Activated CD4-positive, alpha-beta T cell treated with anti-CD3 and anti-CD28 coated beads, Interleukin-2, amount 50 U/mL, for 1 hour (primary cell): ENCODE data around the gene PPFIBP2.

Experiments
- DNase-seq: peaks from one replicate; pipeline ENCODE4 v3.0.0-alpha.2; 2020

Gene PPFIBP2

GRCh38 chr11:7670641-7671040, 156.8 kb downstream of the PPFIBP2 start:
- no peak for DNase-seq

GRCh38 chr11:7671347-7672215, 157.8 kb downstream of the PPFIBP2 start:
- no peak for DNase-seq

- DNase-seq: no peak
Observed at GRCh38 chr11:7672276-7672959, 158.6 kb downstream of the PPFIBP2 start.

- no peak for DNase-seq
Observed at GRCh38 chr11:7672960-7673723, 159.3 kb downstream of the PPFIBP2 start, which contains the start of gene CYB5R2. Gene CYB5R2, minus strand, starts transcription at chr11:7673500. Its CDS starts 675 bp downstream, at chr11:7672825.

GRCh38 chr11:7673724-7674434, 160.1 kb downstream of the PPFIBP2 start:
- no peak for DNase-seq

- no peak for DNase-seq
Observed at GRCh38 chr11:7675631-7676030, 161.8 kb downstream of the PPFIBP2 start.

DNA sequence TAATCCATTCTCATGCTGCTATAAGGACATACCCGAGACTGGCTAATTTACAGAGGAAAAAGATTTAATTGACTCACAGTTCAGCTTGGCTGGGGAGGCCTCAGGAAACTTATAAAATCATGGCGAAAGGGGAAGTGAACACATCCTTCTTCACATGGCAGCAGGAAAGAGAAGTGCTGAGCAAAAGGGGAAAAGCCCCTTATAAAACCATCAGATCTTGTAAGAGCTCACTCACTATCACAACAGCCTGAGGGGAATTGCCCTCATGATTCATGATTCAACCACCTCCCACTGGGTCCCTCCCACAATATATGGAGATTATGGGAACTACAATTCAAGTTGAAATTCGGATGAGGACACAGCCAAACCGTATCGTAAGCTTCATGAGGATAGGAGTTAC, 163.3 kb downstream of the PPFIBP2 start:
- DNase-seq: no peak

GRCh38 chr11:7677796-7678201, 164.0 kb downstream of the PPFIBP2 start:
- no peak for DNase-seq

- DNase-seq: no peak
Observed at GRCh38 chr11:7683571-7683970, 169.8 kb downstream of the PPFIBP2 start.

GRCh38 chr11:7686761-7687160, 173.0 kb downstream of the PPFIBP2 start:
- no peak for DNase-seq

DNA sequence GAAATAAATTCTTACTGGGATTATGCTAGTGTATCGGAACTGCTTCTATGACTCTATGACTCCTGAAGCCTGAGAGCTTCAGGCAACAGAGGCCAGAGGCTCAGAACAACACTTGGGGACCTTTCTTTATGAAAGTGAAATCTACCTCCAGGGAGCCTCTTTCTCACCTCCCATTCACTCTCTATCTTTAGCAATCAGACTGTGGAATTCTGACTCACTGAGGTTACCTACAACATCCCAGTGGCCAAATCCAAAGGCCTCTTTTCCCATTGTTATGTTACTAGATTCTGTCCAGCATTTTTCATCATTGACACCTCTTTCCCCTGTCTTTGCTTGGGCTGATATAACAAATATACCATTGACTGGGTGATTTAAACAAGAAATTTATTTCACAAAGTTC, 173.6 kb downstream of the PPFIBP2 start:
- DNase-seq: no peak

- DNase-seq: no peak
Observed at GRCh38 chr11:7688238-7688826, 174.5 kb downstream of the PPFIBP2 start.

- no peak for DNase-seq
Observed at GRCh38 chr11:7689239-7689638, 175.4 kb downstream of the PPFIBP2 start.

- DNase-seq: no peak
Observed at GRCh38 chr11:7690648-7691047, 176.8 kb downstream of the PPFIBP2 start.

- DNase-seq: no peak
Observed at GRCh38 chr11:7691759-7692350, 178.1 kb downstream of the PPFIBP2 start.

- DNase-seq: no peak
Observed at GRCh38 chr11:7692426-7692825, 178.6 kb downstream of the PPFIBP2 start.

DNA sequence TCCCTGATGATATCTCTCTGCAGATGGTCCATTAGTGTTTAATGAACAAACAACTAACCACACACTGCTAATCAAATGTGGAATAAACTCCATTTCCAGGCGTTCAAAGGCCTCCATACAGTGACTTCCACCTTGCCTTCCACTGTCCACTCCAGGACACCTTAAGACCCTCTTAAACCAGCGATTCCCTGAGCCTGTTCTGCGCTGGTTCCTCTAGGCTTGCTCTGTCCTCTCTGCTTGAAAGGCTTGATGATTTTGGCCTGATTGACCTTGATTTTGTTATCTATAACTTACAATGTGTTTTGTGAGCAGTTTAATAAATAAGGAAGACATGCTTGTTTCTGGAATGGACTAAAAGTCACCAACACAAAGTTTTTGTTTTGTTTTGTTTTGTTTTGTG, 180.4 kb downstream of the PPFIBP2 start:
- DNase-seq: no peak

DNA sequence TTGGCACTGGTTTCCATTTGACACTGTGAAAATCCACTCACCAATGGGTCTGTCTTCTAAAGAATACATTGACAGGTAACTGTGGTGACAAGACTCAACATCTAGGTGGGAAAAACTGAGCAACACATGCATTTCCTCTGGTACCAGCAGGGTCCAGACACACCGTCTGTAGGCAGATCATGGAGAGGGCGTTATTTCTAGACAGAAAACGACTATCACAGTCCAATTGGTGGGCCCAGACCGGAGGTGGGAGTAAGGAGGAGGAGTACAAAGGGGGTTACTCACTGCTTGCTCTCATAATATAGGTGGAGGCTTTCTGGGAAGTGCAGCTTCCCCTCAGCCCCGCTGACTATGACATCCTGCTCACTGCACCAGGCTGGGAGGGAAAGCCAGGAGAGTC, 182.6 kb downstream of the PPFIBP2 start:
- no peak for DNase-seq
